GM18508 (cell line): Measurements from ENCODE around the gene PRKG1.

Experiments used
- ATAC-seq: cut with Tn5 transposase; IDR thresholded peaks from one replicate; pipeline ENCODE4 v1.9.1; 2021; ENCODE audit warnings: moderate number of reproducible peaks; ENCODE audit not compliant: insufficient read depth, unreplicated experiment

The PRKG1 gene

GRCh38 chr10:51214207-51215196, 140.2 kb downstream of the PRKG1 start:
- no peak for ATAC-seq

DNA sequence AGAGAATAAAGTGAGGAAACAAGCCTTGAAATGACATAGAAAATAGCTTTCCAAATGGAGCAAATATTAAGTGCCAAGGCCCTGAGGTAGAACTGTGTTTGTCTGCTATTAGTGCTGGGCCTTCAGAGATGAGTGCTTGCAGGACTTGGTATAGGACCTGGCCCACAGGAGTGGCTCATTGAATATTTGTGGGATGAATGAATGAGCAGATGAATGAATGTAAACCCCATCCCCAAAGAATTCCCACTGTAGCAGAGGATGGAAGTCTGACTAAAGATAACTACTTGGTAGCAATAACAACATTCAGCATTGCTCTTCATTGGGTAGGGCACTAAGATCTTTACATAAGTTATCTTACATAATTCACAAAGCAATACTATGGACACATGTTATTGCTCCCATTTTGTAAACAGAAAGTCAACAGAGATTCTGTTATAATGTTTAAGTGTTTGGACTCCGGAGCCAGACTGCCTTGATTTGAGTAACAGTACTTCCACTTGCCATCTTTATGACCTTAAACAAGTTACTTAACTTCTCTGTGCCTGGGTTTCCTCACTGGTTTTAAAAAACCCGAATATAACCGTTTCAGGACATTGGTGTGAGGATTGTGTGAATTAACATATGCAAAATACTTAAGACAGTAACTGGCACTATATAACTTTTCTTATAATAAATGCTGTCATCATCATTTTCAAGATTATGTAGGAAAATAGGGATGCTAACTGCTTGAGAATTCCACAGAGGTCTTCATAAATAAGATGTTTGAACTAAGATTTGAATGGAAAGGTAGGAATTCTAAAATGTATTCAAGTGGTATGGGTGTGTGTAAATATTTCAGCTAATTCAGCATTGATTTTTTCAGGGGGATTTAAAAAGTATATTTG, 141.9 kb downstream of the PRKG1 start:
- ATAC-seq: no peak

- no peak for ATAC-seq
These were observed 143.2 kb downstream of the PRKG1 start for GRCh38 chr10:51217505-51217904.

DNA sequence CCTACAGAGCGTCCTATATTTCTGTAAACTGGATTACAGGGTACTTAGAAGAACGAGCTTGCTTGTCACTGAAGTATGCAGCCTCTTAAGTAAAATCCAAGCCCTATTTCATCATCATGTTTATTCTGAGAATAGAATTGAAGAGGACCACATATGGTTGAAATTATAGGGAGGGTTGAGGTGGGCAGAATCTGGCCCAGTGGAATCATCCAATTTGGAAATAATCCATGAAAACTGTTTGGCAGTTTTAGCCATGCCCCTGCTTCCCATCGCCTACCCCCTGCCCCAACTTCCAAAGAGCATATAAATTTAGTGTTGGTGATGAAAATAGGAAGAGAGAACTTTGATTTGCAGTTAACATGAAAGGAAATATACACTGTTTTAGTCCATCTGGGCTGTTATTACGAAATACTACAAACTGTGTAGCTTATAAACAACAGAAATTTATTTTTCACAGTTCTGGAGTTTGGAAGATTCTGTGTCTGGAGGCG, 150.4 kb downstream of the PRKG1 start:
- ATAC-seq: no peak

DNA sequence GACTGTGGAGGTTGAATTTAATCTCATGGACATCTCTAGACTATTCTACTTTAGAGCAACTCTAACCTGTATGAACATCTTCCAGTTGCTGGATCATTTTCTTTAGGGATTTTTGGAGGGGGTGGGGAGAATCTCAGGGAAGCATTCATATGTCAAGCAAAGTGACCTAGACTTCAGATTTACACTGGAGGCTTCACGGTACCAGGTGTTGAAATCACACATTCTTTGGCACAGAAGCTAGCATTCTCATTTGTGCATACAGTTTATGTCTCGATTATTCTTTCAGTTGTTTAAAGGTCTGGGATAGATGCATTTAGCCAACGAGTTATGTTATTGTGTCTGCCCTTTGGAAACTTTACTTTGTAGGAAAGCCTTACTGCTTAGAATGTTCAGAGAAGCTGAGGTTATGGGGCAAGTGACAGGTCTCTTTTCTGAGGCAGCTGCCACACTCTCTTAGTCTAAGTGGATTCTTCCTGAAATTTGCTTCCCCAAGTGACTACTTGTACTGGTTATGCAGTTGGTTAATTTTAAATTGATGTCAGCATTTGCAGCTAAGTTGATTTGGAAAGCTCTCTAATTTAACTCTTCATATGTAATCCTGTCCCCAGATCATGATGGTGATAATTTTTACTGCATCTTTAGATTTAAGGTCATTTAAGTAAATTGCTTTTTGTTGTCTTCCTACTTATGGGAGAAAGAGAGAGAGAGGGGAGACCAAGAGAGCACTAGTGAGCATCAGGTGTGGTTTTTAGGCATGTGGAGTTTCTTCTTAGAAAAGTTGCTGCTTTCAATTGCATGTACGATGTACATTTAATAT, 153.8 kb downstream of the PRKG1 start:
- ATAC-seq: no peak

DNA sequence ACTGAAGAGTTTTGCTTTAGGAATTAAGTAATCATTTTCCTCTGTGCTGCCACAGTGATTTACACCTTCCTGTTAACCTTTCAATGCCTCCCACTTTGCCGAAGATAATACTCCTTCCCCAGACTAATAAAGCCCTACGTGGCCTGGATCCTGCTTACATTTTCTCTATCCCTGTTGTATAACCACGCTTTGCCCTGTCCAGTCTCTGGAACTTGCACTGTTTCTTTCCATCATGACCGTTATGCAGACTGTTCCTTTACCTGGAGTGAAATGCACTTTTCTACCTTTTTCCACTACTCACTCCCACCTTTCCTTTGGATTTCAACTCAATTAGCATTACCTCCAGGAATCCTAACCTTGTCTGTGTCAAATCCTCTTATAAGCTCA, 154.4 kb downstream of the PRKG1 start:
- no peak for ATAC-seq

GRCh38 chr10:51230887-51231585, 156.7 kb downstream of the PRKG1 start:
- no peak for ATAC-seq

DNA sequence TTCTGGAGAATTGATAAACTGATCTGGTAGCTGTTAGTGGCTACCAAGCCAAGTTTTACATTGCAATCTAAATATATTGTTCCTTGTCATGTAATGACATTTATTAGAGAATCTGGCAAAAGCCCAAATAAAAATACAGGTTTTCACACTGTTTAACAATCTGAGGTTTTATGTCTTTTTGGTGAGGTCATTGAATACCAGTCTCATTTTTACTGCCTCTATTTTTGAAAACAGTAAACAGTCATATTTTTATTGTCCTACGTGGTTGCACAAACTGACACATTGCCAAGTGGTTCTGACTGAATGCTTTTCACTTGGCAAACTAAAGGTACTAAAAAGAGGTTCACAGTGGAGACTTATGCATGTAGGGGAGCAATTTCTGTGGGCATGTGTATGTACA, 157.5 kb downstream of the PRKG1 start:
- no peak for ATAC-seq

DNA sequence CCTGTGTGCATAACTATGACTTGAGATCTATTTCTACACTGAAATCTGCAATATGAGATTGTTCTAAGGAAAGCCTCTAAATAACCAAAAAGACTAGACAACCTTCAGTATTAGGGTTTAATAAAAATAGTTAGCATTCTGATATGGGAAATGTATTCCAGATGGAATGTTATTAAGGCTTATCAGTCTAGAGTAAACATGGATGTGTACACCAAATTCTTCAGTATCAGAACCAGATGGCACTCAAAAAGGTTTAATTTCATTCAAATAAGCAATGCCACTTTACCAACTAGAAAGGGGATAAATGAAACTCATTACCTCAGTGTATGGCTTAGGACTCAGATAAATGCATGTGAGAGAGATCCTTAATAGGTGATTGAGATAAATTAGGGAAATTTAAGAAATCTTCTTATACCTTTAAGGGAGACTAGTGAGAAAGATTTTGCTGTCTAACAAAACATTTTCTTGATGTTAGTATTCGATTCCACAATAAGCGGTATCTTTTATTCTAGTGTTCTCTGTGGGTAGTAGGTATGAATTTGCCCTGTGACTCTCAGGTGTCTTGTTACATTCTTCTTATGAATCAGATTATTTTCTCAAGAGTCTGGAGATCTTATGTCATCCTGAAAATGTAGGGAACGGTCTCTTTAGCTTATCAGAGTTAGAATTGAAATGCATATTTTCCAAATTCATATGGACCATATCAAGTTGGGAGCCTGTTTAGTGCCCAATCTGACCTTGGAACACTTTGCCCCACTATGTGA, 159.2 kb downstream of the PRKG1 start:
- ATAC-seq: no peak

GRCh38 chr10:51235865-51236264, 161.6 kb downstream of the PRKG1 start:
- no peak for ATAC-seq

DNA sequence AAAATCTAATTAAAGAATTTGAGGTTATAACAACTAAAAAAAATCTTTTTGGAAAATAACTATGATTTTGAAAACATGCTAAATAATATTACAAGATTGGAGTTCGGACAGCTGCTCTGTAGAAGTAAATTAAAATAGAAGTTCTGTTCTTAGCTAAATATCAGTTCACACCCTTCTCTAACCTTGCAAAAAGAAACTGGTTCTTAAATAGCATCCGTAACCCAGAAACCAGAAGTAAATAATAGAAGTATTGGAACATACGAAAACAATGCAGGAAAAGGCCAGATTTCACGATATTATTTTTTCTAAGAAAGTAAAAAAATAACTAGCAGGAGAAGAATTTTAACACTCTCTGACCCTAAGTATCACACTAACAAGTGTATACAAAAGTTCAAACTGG, 164.7 kb downstream of the PRKG1 start:
- no peak for ATAC-seq

GRCh38 chr10:51241461-51241860, 167.2 kb downstream of the PRKG1 start:
- no peak for ATAC-seq

DNA sequence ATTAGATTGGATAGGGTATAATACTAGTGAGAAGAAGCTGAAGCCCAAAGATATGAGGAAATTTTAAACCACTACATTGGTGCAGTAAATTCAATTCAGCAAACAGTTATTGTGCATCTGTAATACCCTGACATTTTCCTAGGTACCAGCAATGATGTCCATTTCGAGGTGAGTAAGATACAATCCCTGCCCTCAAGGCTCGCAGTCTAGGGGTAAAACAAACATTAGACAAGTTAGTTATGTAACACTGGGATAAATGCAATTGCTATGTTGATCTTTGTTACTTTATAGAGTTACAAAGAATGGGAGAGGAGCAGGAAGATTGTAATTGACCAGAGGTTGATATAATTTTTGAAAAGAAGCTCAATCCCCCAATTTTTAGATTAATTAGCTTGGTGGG, 168.1 kb downstream of the PRKG1 start:
- no peak for ATAC-seq

DNA sequence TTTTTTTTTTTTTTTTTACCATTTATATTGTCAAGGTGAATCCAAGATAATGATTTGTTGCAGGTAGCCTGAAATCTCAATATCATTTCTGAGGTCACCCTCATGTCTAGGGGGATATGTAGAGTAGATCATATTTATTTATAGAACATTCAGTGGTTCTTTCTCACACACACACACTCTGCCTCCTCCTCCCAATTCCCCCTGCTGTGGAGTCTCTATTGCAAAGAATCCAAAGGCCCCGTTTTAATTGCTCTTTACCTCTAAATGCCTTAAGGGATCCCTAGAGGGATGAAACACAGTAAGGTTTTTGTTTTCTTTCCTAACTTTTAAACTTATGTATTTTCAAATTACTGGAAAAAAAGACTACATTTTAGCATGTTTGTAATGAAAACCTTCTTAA, 170.0 kb downstream of the PRKG1 start:
- no peak for ATAC-seq

DNA sequence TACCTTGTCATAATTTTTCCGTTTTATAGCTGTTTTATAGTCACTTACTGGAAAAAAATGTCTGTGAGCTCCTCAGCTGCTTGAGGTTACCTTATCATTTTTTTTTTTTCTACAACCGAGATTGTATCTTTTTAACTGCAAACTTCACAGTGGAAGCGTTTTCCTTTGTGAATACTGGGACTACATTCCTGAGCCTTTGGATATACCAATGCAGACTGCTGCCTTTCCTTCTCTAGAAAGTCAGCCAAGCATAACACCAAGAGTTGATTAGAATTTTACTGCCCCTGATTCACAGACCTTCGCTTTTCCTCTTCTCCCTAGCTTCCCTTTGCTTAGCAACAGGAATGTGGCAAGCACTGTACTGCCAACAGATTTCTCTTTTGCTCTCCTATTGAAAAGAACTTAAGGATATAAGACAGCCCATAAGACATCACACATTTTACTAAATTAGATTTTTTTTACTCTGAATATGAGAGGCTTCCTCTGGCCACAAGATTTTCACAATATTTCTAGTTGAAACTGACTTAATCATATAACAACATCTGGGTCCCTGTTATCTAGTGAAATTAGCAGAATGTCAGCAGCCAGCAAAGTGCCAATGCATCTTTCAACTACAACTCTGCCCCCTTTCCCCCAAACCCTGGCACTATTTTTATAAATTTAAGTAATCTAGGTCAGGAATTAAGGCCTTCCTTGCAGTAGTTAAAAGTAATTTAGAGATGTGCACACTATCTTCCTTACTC, 170.6 kb downstream of the PRKG1 start:
- no peak for ATAC-seq

DNA sequence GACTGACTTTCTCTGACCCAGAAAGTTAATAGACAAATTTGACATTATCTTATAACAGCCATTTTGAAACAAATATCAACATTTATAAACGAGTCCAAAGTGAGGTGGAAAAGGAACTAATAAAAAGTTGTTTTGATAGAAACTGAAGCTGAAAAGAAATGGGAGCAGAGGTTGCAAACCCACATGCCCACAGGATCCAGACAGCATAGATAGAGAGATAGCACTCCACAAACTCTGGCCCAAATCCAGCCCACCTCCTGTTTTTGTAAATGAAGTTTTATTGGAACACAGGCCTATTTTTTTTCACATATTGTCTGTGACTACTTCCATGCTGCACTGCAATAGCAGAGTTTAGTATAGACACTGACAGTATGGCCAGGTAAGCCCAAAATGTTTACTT, 171.9 kb downstream of the PRKG1 start:
- ATAC-seq: no peak

GRCh38 chr10:51250278-51250920, 176.1 kb downstream of the PRKG1 start:
- no peak for ATAC-seq

GRCh38 chr10:51251110-51251509, 176.8 kb downstream of the PRKG1 start:
- ATAC-seq: no peak
